Measurements from ENCODE around the gene OR1L8. TPM values are rescaled to one million over a fixed set of nuclear protein-coding genes. Genes with fewer than 3 reads are reported as not detected.

The OR1L8 gene
- total and polyA plus RNA-seq, 2 donors (not counting 3 experiments of a cell fraction or from before 2014, with no cell fraction given) = 0.15 to 1.8 TPM

DNA sequence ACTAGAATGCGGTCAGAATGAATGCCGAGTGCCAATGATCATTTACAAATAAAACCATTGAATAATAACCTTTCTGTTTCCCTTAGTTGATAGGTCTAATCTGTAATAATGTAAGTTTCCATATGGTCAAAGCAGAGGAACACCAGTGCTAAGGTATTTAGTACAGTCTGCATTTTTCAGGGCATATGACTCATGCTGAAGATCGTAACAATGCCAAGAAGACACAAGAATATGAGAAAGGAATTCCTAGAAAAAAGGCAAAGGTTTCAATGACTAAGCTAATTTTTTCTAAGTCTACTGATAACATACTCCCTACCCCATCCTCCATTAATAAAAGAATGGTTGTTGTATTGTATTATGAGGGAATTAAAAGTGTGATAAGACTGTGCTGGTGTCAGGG, 2.8 kb downstream of the OR1L8 start:
- H2AFZ ChIP-seq (ENCODE audit: low read depth, low read length) = no peak overlapping the region
- H3K27me3 ChIP-seq (ENCODE audit: control insufficient read depth in 2 of 2, insufficient read depth in 2 of 2, low read length in 2 of 2) = no peaks in the 10 kb centered on the region
- no peaks in the 10 kb centered on the region for H4K20me1 ChIP-seq (replicated peaks; ENCODE audit: control insufficient read depth, extremely low read depth, insufficient read depth, low read length)
- dilution Hi-C loops (cut with MboI; ENCODE audit: extremely low pct_ligation_motif_present, low sequenced_read_pairs) = no loop called here
- H3K27ac ChIP-seq (ENCODE audit: insufficient read depth, low read depth, low read length) = no peak overlapping the region
- no peaks in the 10 kb centered on the region for H3K79me2 ChIP-seq (ENCODE audit: control insufficient read depth, insufficient read depth, low read length)
- ChIA-PET POLR2A (no interaction called here), CTCF (interaction anchor here (1.3 to 1.4 kb wide), 2 partner anchors 82 to 489 kb away, joined by 3 to 4 read pairs; no protein-coding TSS in a partner anchor)
- H3K36me3 ChIP-seq (ENCODE audit: control insufficient read depth in 2 of 2, extremely low read depth in 1 of 2, insufficient read depth in 2 of 2, low read length in 2 of 2) = no peaks in the 10 kb centered on the region
- DNase-seq (ENCODE audit: low read depth, low spot score) (peak; percentile 83), FAIRE-seq (peak; percentile 86)
- H3K4me1 ChIP-seq (ENCODE audit: control insufficient read depth, extremely low read depth, insufficient read depth, low read length) = peaks cover 8% of the 10 kb centered on the region
- no peak overlapping the region for H3K9ac ChIP-seq (replicated peaks; ENCODE audit: extremely low read depth, insufficient read depth, low read length)
- no TSS peak for BruUV-seq (replicated peaks)
- no peak overlapping the region for H3K4me3 ChIP-seq (replicated peaks in 1 of 3; ENCODE audit: insufficient read depth in 1 of 3, low read depth in 1 of 3, low read length in 3 of 3)
- TF ChIP-seq, protein P1, sequence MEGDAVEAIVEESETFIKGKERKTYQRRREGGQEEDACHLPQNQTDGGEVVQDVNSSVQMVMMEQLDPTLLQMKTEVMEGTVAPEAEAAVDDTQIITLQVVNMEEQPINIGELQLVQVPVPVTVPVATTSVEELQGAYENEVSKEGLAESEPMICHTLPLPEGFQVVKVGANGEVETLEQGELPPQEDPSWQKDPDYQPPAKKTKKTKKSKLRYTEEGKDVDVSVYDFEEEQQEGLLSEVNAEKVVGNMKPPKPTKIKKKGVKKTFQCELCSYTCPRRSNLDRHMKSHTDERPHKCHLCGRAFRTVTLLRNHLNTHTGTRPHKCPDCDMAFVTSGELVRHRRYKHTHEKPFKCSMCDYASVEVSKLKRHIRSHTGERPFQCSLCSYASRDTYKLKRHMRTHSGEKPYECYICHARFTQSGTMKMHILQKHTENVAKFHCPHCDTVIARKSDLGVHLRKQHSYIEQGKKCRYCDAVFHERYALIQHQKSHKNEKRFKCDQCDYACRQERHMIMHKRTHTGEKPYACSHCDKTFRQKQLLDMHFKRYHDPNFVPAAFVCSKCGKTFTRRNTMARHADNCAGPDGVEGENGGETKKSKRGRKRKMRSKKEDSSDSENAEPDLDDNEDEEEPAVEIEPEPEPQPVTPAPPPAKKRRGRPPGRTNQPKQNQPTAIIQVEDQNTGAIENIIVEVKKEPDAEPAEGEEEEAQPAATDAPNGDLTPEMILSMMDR (IDR thresholded peaks at IDR 0.05; ENCODE audit: extremely low read depth in 1 of 2, insufficient read depth in 1 of 2, low read depth in 1 of 2, low read length in 2 of 2) = no peak
- TF ChIP-seq GATA2 (IDR thresholded peaks at IDR 0.05; ENCODE audit: insufficient read depth, insufficient read length, low read depth, low read length) (no peak), FOS (IDR thresholded peaks at IDR 0.05; ENCODE audit: borderline replicate concordance, insufficient read depth, low read length) (peak; percentile 71), EZH2 (IDR thresholded peaks at IDR 0.05; ENCODE audit: borderline replicate concordance, low read depth, low read length, severe bottlenecking) (no peak), POLR2A (IDR thresholded peaks at IDR 0.05; ENCODE audit: low read depth, low read length) (no peak), MYC (IDR thresholded peaks at IDR 0.05; ENCODE audit: low read depth, low read length) (no peak), POLR2AphosphoS5 (IDR thresholded peaks at IDR 0.05; ENCODE audit: insufficient read depth, low read depth, low read length) (no peak), JUN (IDR thresholded peaks at IDR 0.05; ENCODE audit: borderline replicate concordance, insufficient read depth, insufficient read length, low read depth) (peak; percentile 77)
- TF ChIP-seq, protein P2, sequence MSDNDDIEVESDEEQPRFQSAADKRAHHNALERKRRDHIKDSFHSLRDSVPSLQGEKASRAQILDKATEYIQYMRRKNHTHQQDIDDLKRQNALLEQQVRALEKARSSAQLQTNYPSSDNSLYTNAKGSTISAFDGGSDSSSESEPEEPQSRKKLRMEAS (IDR thresholded peaks at IDR 0.05; ENCODE audit: insufficient read depth, insufficient read length) = no peak
- H3K9me1 ChIP-seq (replicated peaks; ENCODE audit: control insufficient read depth, extremely low read depth, insufficient read depth, low read length) = no peaks in the 10 kb centered on the region
- H3K4me2 ChIP-seq (ENCODE audit: insufficient read depth, low read length) = peak overlapping the region; percentile 45
- intact Hi-C loops (cut with micrococcal nuclease) = no loop called here
- H3K9me3 ChIP-seq (replicated peaks; ENCODE audit: control insufficient read depth, insufficient read depth, low read length) = no peaks in the 10 kb centered on the region

Measured in endothelial cell of umbilical vein (primary cell).